ENCODE results near the gene OR5D14. TPM values are rescaled to one million over a fixed set of nuclear protein-coding genes. Genes with fewer than 3 reads are reported as not detected.

The OR5D14 gene
- total and polyA plus RNA-seq, 2 of the 13 experiments (the other 11 are each of a cell fraction or from before 2014, with no cell fraction given), result not detected

DNA sequence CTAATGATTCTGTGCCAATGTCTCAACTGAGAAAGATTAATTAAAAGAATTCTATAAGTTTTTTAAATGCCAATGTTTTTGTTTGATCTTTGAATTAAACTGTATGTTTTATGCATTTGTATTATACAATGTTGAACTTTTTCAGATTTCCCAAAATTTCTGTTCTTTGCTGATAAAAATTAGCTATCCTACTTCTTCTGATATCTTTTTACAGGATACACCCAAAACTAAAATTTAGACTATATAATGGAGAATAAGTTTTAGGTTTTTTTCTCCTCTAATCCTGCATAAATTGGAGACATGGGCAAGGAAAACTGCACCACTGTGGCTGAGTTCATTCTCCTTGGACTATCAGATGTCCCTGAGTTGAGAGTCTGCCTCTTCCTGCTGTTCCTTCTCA is 31.6 kb downstream of the OR5D14 start, which contains the start of gene OR5L2 (continued):
- TF ChIP-seq SALL1 (CRISPR knock-in tag; IDR thresholded peaks at IDR 0.05) (no peak), ERF (CRISPR knock-in tag; IDR thresholded peaks at IDR 0.05) (no peak)

DNA sequence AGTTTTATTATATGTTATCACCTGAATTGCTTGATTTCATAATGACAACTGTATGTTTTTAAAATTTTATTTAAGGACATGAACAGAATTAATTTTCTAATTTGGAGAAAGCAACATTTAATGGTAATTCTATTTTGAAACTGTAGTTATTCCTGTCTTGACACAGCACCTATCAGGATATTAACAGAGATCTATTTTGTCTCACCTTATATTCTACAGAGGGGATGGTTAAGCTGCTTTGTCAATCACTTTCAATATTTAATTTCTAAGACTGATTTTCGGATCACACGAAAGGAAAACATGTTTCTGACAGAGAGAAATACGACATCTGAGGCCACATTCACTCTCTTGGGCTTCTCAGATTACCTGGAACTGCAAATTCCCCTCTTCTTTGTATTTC is 43.1 kb downstream of the OR5D14 start, which contains the start of gene OR5D16:
Gene OR5D16 (plus strand): TSS at position 301 of the 400 bp plus-strand sequence. CDS start 0 bp downstream, at position 301.
- CTCF ChIA-PET (ENCODE audit: low intra/inter-chr PET ratio, low total read pairs), result no interaction called here

More for the DNA sequence above, 43.1 kb downstream of the OR5D14 start, which contains the start of gene OR5D16:
- ATAC-seq (no peak), DNase-seq (ENCODE audit: low spot score) (no peak), FAIRE-seq (no peak)
- Histone ChIP-seq H3K9me3 (ENCODE audit: low read length) (peaks cover 22% of the 10 kb centered on the region), H3K4me1 (ENCODE audit: insufficient read depth, low read length) (no peaks in the 10 kb centered on the region), H3K36me3 (replicated peaks in 1 of 2; ENCODE audit: control insufficient read depth in 1 of 2, insufficient read depth in 2 of 2, low read length in 2 of 2) (no peaks in the 10 kb centered on the region), H3K27me3 (ENCODE audit: control insufficient read depth in 1 of 2, insufficient read depth in 2 of 2, low read length in 2 of 2) (no peaks in the 10 kb centered on the region), H3K4me2 (ENCODE audit: low read depth, low read length) (no peak within 1 kb of the TSS), H3K4me3 (replicated peaks in 1 of 3; ENCODE audit: insufficient read depth in 1 of 3, low read depth in 2 of 3, low read length in 3 of 3) (no peak within 1 kb of the TSS), H4K20me1 (ENCODE audit: insufficient read depth, low read length) (no peaks in the 10 kb centered on the region), H3K79me2 (ENCODE audit: insufficient read depth, low read length) (no peaks in the 10 kb centered on the region), H2AFZ (ENCODE audit: low read length) (no peak within 1 kb of the TSS), H3K27ac (ENCODE audit: extremely low read length, insufficient read depth, low read length) (no peak within 1 kb of the TSS), H3K9ac (ENCODE audit: insufficient read depth, low read depth, low read length) (no peak within 1 kb of the TSS)
- TF ChIP-seq ZNF619 (CRISPR knock-in tag; IDR thresholded peaks at IDR 0.05), result no peak
- no peak for TF ChIP-seq TAF1 (CRISPR knock-in tag; IDR thresholded peaks at IDR 0.05)
- no peak for TF ChIP-seq ZC3H4 (CRISPR knock-in tag; IDR thresholded peaks at IDR 0.05; ENCODE audit: borderline replicate concordance)
- no peak for TF ChIP-seq HCFC1 (IDR thresholded peaks at IDR 0.05; ENCODE audit: low read depth, low read length)
- TF ChIP-seq ZNF558 (CRISPR knock-in tag; IDR thresholded peaks at IDR 0.05; ENCODE audit: borderline replicate concordance), result no peak
- TF ChIP-seq ZNF383 (CRISPR knock-in tag; IDR thresholded peaks at IDR 0.05; ENCODE audit: borderline replicate concordance), result no peak
- TF ChIP-seq ATF7-NPFF (CRISPR knock-in tag; IDR thresholded peaks at IDR 0.05; ENCODE audit: low read depth), result no peak
- TF ChIP-seq, protein P1, sequence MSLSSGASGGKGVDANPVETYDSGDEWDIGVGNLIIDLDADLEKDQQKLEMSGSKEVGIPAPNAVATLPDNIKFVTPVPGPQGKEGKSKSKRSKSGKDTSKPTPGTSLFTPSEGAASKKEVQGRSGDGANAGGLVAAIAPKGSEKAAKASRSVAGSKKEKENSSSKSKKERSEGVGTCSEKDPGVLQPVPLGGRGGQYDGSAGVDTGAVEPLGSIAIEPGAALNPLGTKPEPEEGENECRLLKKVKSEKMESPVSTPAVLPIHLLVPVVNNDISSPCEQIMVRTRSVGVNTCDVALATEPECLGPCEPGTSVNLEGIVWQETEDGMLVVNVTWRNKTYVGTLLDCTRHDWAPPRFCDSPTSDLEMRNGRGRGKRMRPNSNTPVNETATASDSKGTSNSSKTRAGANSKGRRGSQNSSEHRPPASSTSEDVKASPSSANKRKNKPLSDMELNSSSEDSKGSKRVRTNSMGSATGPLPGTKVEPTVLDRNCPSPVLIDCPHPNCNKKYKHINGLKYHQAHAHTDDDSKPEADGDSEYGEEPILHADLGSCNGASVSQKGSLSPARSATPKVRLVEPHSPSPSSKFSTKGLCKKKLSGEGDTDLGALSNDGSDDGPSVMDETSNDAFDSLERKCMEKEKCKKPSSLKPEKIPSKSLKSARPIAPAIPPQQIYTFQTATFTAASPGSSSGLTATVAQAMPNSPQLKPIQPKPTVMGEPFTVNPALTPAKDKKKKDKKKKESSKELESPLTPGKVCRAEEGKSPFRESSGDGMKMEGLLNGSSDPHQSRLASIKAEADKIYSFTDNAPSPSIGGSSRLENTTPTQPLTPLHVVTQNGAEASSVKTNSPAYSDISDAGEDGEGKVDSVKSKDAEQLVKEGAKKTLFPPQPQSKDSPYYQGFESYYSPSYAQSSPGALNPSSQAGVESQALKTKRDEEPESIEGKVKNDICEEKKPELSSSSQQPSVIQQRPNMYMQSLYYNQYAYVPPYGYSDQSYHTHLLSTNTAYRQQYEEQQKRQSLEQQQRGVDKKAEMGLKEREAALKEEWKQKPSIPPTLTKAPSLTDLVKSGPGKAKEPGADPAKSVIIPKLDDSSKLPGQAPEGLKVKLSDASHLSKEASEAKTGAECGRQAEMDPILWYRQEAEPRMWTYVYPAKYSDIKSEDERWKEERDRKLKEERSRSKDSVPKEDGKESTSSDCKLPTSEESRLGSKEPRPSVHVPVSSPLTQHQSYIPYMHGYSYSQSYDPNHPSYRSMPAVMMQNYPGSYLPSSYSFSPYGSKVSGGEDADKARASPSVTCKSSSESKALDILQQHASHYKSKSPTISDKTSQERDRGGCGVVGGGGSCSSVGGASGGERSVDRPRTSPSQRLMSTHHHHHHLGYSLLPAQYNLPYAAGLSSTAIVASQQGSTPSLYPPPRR (CRISPR knock-in tag; IDR thresholded peaks at IDR 0.05; ENCODE audit: borderline replicate concordance), result no peak
- TF ChIP-seq MAZ (IDR thresholded peaks at IDR 0.05; ENCODE audit: borderline replicate concordance, low read depth, low read length), result no peak
- TF ChIP-seq MAZ (CRISPR knock-in tag; IDR thresholded peaks at IDR 0.05; ENCODE audit: low read depth), result no peak
- TF ChIP-seq RXRB (CRISPR knock-in tag; IDR thresholded peaks at IDR 0.05; ENCODE audit: borderline replicate concordance), result no peak
- 0% methylated on average over 3 of the region's 3 CpGs for whole genome bisulfite sequencing (ENCODE audit: low lambda C conversion rate)
- in situ Hi-C loops (cut with HindIII; ENCODE audit: extremely low pct_ligation_motif_present, low pct_unique_long_range_greater_than_20kb) (loop anchor here (10.0 kb wide), 1 partner anchor 54 kb away; no protein-coding TSS in a partner anchor), intact Hi-C loops (cut with micrococcal nuclease; ENCODE audit: unreplicated experiment) (no loop called here)
- POLR2A ChIA-PET, result no interaction called here
- no TSS peak for BruUV-seq (replicated peaks)

Measured in HepG2 (cell line).